ENCODE results near the gene SUMF2. TPM values are rescaled to one million over a fixed set of nuclear protein-coding genes. Genes with fewer than 3 reads are reported as not detected.

Gene SUMF2
- total RNA-seq, 1 experiment from 2014 or later = 99.6 TPM

GRCh38 chr7:56115852-56116538 is 51.9 kb downstream of the SUMF2 start, which contains the start of gene NUPR2 (continued):
- no peak for TF ChIP-seq OVOL2 (CRISPR knock-in tag; IDR thresholded peaks at IDR 0.05; ENCODE audit: borderline replicate concordance)
- no peak for TF ChIP-seq TCF7 (CRISPR knock-in tag; IDR thresholded peaks at IDR 0.05; ENCODE audit: low read depth)
- no peak for TF ChIP-seq SOX15 (CRISPR knock-in tag; IDR thresholded peaks at IDR 0.05)

- CTCF ChIA-PET = no interaction called here
- no peak overlapping the region for H3K4me3 Mint-ChIP-seq
- peaks cover 14% of the 10 kb centered on the region for H3K27me3 Mint-ChIP-seq (ENCODE audit: low read depth)
- ATAC-seq (no peak), DNase-seq (ENCODE audit: low spot score) (no peak)
- peaks cover 65% of the 10 kb centered on the region for H3K36me3 Mint-ChIP-seq
- H3K27ac Mint-ChIP-seq = no peak overlapping the region
- TF ChIP-seq ETV6 (CRISPR knock-in tag; IDR thresholded peaks at IDR 0.05) (no peak), ZNF232 (CRISPR knock-in tag; IDR thresholded peaks at IDR 0.05) (no peak), NR3C1 (CRISPR knock-in tag; conservative IDR thresholded peaks at IDR 0.05; ENCODE audit: low read depth) (no peak), FOXK1 (CRISPR knock-in tag; IDR thresholded peaks at IDR 0.05) (no peak), PREB (CRISPR knock-in tag; IDR thresholded peaks at IDR 0.05; ENCODE audit: borderline replicate concordance) (no peak), JAZF1 (CRISPR knock-in tag; IDR thresholded peaks at IDR 0.05) (no peak), FOXJ3 (CRISPR knock-in tag; IDR thresholded peaks at IDR 0.05; ENCODE audit: borderline replicate concordance) (no peak), ATF1 (CRISPR knock-in tag; IDR thresholded peaks at IDR 0.05) (no peak), GRHL2 (CRISPR knock-in tag; IDR thresholded peaks at IDR 0.05; ENCODE audit: insufficient replicate concordance, severe bottlenecking) (no peak), RORB (CRISPR knock-in tag; IDR thresholded peaks at IDR 0.05) (no peak), OVOL2 (CRISPR knock-in tag; IDR thresholded peaks at IDR 0.05; ENCODE audit: borderline replicate concordance) (no peak), ZNF396 (CRISPR knock-in tag; IDR thresholded peaks at IDR 0.05; ENCODE audit: borderline replicate concordance) (no peak), ATF2 (CRISPR knock-in tag; IDR thresholded peaks at IDR 0.05; ENCODE audit: borderline replicate concordance, low read depth) (no peak), ZBTB21 (CRISPR knock-in tag; IDR thresholded peaks at IDR 0.05; ENCODE audit: borderline replicate concordance) (no peak), TCF7 (CRISPR knock-in tag; IDR thresholded peaks at IDR 0.05; ENCODE audit: low read depth) (no peak), ZNF512 (CRISPR knock-in tag; IDR thresholded peaks at IDR 0.05; ENCODE audit: borderline replicate concordance) (no peak)
- TF ChIP-seq, protein P1, sequence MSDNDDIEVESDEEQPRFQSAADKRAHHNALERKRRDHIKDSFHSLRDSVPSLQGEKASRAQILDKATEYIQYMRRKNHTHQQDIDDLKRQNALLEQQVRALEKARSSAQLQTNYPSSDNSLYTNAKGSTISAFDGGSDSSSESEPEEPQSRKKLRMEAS (CRISPR knock-in tag; IDR thresholded peaks at IDR 0.05) = no peak
- TF ChIP-seq, protein P2, sequence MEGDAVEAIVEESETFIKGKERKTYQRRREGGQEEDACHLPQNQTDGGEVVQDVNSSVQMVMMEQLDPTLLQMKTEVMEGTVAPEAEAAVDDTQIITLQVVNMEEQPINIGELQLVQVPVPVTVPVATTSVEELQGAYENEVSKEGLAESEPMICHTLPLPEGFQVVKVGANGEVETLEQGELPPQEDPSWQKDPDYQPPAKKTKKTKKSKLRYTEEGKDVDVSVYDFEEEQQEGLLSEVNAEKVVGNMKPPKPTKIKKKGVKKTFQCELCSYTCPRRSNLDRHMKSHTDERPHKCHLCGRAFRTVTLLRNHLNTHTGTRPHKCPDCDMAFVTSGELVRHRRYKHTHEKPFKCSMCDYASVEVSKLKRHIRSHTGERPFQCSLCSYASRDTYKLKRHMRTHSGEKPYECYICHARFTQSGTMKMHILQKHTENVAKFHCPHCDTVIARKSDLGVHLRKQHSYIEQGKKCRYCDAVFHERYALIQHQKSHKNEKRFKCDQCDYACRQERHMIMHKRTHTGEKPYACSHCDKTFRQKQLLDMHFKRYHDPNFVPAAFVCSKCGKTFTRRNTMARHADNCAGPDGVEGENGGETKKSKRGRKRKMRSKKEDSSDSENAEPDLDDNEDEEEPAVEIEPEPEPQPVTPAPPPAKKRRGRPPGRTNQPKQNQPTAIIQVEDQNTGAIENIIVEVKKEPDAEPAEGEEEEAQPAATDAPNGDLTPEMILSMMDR (IDR thresholded peaks at IDR 0.05) = no peak
- peaks cover 70% of the 10 kb centered on the region for H3K9me3 Mint-ChIP-seq
- no peaks in the 10 kb centered on the region for H3K4me1 Mint-ChIP-seq
- POLR2A ChIA-PET = no interaction called here
Measured at GRCh38 chr7:56121440-56121839, 57.4 kb downstream of the SUMF2 start.
